Measurements from ENCODE around the gene CCDC78.

Gene CCDC78

DNA sequence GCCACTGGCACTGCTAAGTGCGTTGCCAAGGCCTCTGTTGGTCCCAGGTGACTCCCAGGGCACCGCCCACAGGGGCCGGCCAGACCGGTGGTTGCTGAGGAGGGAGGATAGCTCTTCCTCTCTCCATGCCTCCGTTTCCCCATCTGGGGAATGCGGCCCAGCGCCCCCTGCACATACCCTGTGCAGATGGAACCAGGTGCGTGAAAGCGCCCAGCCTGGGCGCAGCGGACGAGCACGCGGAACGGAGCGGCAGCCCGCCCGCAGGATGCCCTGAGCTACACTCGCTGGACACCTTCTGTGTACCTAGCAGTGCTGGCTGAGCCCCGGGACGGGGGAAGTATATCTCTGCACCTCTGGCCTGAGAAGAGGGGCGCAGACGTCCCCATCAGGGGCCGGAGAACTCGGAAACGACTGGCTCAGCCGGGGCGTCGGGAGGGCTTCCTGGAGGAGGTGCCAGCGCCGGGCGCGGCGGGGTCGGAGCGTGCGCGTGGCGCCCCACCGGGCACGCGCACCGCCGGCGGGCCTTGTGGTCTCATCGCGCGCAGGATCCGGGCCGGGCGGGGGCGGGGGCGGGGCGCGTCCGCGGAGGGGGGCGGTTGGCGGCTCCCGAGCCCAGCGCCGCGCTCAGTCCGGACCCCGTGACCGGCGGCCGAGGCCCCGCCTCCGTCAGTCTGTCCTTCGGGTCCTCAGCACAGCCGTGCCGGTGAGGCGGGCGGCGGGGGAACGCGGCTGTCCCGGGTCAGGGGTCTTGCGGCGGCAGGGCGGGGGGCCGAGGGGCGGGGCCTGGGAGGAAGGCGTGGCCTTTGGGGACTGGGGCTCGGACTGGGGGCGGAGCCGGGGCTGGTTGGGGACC is at the start of gene CCDC78, which contains the start of gene HAGHL:
Gene CCDC78, minus strand, starts transcription at position 6 of the 853 bp plus-strand sequence. CDS start 76 bp downstream, outside the sequence.
Gene HAGHL, plus strand, starts transcription at position 669 of the 853 bp plus-strand sequence. CDS start 404 bp downstream, outside the sequence.
- DNase-seq (ENCODE audit: low read depth): peak; percentile 70

GRCh38 chr16:775236-775796 is 49.1 kb upstream of the CCDC78 start:
- no peak for DNase-seq (ENCODE audit: low read depth)

DNA sequence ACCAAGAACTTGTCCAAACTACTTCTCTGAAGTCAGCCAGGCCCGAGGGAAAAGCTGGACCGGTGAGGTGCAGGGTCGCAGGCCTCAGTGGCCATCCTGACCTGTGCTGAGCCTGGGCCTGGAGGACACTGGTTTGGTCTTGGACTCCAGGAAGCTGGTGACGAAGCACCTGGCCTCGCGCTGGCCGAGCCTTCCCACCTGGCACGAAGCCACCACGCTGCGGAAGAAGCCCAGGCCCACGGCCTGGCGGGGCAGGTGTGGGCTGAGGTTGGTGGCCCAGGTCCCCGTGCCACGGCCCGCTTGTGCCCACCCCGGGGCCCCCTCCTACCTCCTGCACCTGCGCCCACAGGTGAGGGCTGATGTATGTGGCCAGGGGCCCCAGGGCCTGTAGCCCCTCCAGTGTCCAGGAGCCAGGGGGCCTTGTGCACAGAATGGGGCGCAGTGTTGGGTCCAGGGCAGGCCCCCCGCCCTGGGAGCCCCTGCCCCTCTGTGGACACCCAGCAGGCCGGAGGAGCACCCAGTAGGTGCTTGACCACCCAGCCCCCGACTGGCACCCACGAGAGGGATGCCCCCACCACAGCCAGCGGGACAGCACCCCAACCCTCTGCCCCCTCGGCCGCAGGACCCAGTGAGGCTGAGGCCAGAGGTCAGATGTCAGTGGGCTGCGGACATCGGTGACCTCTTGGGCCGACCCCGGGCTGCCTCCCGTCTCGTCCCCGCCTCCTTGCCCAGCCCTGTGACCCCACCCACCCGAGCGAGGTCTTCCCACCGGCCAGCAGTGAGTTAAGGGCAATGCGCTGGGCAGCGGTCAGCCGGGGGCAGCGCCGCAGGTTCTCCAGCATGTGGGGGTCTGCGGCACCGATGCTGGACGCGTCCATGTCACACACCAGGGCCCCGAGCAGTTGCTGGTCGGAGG is 48.1 kb upstream of the CCDC78 start:
- no peak for DNase-seq (ENCODE audit: low read depth)

- DNase-seq (ENCODE audit: low read depth): no peak
These were observed 46.7 kb upstream of the CCDC78 start for GRCh38 chr16:772959-773358.

DNA sequence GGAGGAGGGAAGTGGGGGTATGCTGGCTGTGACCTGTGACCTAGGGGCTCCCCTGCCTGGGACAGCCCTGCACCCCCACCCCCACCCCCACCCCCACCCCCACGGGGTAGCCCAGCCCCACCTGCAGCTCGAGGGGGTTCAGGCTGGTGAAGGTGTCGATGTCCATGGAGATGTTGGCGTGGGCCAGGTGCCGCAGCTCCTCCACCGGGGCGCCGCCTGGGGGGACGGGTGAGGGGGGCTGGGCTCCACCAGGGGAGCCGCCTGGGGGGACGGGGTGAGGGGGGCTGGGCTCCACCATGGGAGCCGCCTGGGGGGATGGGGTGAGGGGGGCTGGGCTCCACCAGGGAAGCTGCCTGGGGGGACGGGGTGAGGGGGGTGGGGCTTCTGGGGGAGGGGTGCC is 44.2 kb upstream of the CCDC78 start:
- no peak for DNase-seq (ENCODE audit: low read depth)

GRCh38 chr16:769934-770333 is 43.7 kb upstream of the CCDC78 start:
- no peak for DNase-seq (ENCODE audit: low read depth)

DNA sequence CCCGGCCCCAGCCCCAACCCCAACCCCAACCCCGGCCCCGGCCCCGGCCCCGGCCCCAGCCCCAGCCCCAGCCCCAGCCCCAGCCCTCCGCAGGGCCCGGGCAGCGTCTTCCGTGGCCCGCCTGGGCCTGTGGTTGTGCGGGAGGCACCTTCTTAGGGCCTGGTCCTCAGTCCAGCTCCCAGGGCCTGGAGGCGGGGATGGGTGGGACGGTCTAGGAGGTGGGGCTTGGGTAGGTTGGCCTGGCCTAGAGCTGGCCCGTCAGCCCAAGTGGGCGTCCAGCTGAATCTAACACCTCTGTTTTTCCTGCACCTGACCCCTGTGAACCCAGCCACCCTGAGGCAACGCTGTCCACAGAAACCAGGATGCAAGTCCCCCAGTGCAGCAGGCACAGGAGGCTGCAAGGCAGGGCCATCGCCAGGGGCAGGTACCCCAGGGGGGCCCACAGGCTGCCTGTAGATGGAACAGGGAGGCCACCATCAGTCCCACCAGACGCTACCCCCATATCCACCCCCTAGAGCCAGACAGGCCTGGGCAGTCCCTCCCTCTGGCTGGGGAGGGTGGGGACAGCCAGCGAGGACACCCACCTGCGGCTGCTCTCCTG is 43.0 kb upstream of the CCDC78 start:
- DNase-seq (ENCODE audit: low read depth): no peak

- DNase-seq (ENCODE audit: low read depth): no peak
These were observed 42.2 kb upstream of the CCDC78 start for GRCh38 chr16:768428-768827.

DNA sequence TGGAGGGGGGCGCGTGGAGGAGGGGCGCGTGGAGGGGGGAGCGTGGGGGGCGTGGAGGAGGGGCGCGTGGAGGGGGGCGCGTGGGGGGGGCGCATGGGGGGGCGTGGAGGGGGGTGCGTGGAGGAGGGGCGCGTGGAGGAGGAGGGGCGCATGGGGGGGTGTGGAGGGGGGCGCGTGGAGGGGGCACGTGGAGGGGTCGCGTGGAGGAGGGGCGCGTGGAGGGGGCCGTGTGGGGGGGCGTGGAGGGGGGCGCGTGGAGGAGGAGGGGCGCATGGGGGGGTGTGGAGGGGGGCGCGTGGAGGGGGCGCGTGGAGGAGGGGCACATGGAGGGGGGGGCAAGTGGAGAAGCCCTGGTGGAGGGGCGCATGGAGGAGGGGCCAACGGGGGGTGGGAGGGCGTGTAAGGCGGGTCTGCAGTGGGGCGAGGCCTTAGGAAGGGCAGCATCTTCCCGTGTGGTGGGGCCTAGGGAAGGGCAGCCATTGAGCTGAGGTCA is 41.5 kb upstream of the CCDC78 start:
- no peak for DNase-seq (ENCODE audit: low read depth)

DNA sequence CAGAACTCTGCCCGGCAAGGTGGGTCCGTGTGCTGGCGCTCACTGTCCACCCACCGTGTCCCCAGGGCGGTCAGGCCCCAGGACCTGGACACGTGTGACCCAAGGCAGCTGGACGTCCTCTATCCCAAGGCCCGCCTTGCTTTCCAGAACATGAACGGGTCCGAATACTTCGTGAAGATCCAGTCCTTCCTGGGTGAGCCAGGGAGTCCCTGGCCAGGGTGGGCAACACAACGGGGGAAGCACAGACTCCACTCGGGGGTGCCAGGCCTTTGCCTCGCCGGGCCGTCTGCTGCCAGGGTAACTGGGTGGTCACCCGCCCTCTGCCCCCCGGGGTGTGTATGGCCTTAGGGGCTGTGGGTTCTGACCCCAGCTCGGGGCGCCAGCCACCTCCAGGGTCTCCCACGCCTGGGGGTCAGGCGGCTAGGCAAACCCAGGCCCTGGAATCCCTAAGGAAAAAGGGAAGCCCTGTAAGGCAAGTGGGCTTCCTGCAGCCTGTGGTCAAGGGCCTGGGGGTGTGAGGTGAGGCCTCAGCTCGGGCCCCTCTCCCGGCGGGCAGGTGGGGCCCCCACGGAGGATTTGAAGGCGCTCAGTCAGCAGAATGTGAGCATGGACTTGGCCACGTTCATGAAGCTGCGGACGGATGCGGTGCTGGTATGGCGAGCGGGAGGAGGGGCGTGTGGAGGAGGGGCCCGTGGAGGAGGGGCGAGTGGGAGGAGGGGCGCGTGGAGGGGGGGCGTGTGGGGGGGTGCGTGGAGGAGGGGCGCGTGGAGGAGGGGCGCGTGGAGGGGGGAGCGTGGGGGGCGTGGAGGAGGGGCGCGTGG is 40.8 kb upstream of the CCDC78 start:
- DNase-seq (ENCODE audit: low read depth): no peak

DNA sequence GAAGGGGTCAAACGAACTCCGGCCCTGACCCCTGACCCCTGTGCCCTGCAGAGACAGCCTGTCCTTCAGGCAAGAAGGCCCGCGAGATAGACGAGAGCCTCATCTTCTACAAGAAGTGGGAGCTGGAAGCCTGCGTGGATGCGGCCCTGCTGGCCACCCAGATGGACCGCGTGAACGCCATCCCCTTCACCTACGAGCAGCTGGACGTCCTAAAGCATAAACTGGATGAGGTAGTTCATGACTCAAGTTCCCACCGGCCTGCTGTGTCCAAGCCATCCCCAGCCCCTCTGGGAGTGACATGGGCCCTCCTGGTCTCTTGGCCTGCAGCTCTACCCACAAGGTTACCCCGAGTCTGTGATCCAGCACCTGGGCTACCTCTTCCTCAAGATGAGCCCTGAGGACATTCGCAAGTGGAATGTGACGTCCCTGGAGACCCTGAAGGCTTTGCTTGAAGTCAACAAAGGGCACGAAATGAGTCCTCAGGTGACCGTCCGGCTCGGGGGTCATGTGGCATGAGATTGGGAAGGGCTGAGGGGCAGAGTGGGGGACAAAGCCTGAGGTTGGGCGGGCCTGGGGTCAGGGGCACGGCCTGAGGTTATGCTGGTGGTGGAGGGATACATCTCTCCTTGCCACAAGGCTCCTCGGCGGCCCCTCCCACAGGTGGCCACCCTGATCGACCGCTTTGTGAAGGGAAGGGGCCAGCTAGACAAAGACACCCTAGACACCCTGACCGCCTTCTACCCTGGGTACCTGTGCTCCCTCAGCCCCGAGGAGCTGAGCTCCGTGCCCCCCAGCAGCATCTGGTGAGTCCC is 40.0 kb upstream of the CCDC78 start:
- no peak for DNase-seq (ENCODE audit: low read depth)

DNA sequence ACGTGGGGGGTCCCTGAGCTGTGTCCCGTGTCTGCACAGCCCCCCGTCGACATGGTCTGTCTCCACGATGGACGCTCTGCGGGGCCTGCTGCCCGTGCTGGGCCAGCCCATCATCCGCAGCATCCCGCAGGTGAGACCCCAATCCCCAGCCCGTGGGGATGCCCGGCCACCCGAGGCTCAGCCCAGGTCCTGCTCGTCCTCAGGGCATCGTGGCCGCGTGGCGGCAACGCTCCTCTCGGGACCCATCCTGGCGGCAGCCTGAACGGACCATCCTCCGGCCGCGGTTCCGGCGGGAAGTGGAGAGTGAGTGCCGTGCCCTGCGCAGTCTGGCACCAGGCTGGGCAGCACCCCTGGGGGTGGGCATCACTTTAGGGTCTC is 39.2 kb upstream of the CCDC78 start:
- no peak for DNase-seq (ENCODE audit: low read depth)

GRCh38 chr16:764848-765487 is 38.7 kb upstream of the CCDC78 start:
- DNase-seq (ENCODE audit: low read depth): no peak

- no peak for DNase-seq (ENCODE audit: low read depth)
These were observed 38.0 kb upstream of the CCDC78 start for GRCh38 chr16:764184-764750.

- DNase-seq (ENCODE audit: low read depth): no peak
These were observed 37.3 kb upstream of the CCDC78 start for GRCh38 chr16:763369-764183.

DNA sequence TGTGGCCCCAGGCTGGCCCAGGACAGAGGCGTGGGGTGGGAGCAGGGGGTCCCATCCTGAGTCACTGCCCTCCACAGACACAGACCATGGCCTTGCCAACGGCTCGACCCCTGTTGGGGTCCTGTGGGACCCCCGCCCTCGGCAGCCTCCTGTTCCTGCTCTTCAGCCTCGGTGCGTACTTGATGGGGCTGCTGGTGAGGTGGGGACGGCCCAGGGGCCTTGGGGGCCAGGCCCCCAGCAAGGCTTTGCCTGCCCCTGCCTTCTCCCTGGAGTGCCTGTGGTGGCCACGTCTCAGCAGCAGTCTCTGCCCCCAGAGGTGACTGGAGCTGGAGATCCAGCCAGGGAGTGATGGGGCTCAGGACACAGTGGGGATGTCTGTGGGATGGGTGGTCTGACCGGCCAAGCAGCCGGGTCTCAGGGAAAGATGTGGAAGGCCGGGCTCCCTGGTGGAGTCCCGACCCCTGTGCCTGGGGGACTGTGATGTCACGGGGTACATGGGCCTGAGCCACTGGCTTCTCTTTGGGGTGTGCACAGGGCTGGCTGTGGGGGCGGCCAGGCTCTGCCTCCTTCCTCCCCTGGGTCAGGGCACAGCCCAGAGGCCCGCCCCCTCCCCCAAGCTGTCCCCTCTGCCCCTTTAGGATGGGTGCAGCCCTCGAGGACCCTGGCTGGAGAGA is 36.5 kb upstream of the CCDC78 start:
- DNase-seq (ENCODE audit: low read depth): no peak

DNA sequence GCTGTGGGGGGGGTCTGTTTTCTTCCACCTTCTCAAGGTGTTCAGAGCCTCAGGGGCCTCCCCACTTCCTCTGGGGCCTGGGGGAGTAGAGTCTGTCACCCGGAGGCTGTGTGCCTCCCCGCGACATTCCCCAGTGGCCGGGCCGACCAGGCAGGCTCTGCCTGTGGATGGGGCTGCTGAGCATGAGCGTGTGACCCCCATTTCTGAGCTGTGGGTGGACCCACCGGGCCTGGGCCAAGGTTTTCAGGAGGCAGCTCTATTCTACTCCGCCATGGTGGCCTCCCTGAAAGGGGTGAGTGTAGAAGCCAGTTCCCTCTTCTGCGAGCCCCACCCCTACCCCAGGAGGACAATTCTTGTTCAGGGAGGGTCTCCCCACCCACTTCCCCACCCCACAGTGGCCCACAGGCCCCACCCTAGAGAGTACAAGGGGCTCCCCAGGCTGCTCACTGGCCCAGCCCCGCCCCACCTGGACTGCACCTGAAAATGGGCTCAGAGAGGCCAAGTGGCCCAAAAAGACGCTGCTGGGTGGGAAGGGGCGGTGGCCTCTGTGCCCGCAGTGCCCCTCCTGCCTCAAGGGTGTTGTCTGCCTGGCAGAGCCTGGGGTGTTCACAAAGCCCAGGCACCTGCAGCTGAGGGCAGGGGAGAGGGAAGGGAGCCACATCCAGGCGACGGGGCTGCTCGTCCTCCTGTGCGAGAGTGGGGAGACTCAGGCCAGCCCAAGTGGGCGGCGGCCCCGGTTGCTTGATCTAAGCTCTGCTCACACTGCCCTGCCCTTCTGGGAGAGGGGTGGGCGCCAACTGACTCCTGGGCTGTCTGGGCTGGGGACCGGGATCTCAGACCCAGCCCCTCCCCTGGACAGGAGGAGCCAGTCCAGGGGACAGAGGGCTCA is 35.6 kb upstream of the CCDC78 start:
- no peak for DNase-seq (ENCODE audit: low read depth)

Measured in activated T-cell treated with anti-CD3 and anti-CD28 coated beads for 48 hours (primary cell).